ENCODE results near the gene TMPRSS4. TPM values are rescaled to one million over a fixed set of nuclear protein-coding genes. Genes with fewer than 3 reads are reported as not detected.
A peak's percentile ranks its signal among the peaks of the same experiment; 100 is the strongest.

TMPRSS4 gene
- total RNA-seq = not detected

DNA sequence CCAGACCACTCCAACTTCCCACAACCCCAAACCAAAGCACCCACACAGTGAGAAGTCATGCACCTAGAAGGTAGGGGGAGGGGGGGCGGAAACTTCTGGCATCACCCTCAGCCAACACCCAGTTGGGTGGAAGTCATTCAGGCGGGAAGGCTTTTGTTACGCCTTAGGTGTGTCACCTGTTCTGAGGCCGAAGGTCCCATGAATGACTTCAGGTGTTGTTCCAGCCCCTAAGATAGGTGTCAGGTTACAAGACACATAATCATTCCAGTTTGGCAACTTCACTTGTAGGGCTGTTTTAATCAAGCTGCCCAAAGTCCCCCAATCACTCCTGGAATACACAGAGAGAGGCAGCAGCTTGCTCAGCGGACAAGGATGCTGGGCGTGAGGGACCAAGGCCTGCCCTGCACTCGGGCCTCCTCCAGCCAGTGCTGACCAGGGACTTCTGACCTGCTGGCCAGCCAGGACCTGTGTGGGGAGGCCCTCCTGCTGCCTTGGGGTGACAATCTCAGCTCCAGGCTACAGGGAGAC is at the start of gene TMPRSS4:
Gene TMPRSS4, plus strand, starts transcription at position 325 of the 528 bp plus-strand sequence. CDS start 225 bp downstream, outside the sequence.
- no peak within 1 kb of the TSS for H3K4me3 ChIP-seq

GRCh38 chr11:118027694-118028093 is 49.2 kb upstream of the TMPRSS4 start:
- 82 to 86% methylated on average over 4 of the region's 4 CpGs for WGBS, 2 donors
- Histone ChIP-seq H3K4me1 (no peaks in the 10 kb centered on the region), H3K27me3 (no peaks in the 10 kb centered on the region), H3K36me3 (no peaks in the 10 kb centered on the region), H3K27ac (no peak overlapping the region), H3K9me3 (peaks cover 0 to 12% (median 0%) of the 10 kb centered on the region in 4 donors), H3K4me3 (no peak overlapping the region)
- no peak for DNase-seq (ENCODE audit: low spot score in 2 of 2)
- TF ChIP-seq, protein P1, sequence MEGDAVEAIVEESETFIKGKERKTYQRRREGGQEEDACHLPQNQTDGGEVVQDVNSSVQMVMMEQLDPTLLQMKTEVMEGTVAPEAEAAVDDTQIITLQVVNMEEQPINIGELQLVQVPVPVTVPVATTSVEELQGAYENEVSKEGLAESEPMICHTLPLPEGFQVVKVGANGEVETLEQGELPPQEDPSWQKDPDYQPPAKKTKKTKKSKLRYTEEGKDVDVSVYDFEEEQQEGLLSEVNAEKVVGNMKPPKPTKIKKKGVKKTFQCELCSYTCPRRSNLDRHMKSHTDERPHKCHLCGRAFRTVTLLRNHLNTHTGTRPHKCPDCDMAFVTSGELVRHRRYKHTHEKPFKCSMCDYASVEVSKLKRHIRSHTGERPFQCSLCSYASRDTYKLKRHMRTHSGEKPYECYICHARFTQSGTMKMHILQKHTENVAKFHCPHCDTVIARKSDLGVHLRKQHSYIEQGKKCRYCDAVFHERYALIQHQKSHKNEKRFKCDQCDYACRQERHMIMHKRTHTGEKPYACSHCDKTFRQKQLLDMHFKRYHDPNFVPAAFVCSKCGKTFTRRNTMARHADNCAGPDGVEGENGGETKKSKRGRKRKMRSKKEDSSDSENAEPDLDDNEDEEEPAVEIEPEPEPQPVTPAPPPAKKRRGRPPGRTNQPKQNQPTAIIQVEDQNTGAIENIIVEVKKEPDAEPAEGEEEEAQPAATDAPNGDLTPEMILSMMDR (IDR thresholded peaks at IDR 0.05) = no peak
- TF ChIP-seq EP300 (IDR thresholded peaks at IDR 0.05) (no peak), POLR2A (IDR thresholded peaks at IDR 0.05) (no peak)

More for the DNA sequence above, at the start of gene TMPRSS4:
- no peak for TF ChIP-seq EP300 (IDR thresholded peaks at IDR 0.05)
- TF ChIP-seq POLR2A (IDR thresholded peaks at IDR 0.05) = no peak
- TF ChIP-seq, protein P1 (IDR thresholded peaks at IDR 0.05) = no peak
- DNase-seq (ENCODE audit: low spot score in 2 of 2) = no peak
- Histone ChIP-seq H3K9me3 (no peaks in the 10 kb centered on the region), H3K27me3 (no peaks in the 10 kb centered on the region), H3K27ac (peak within 1 kb of the TSS in 1 of 4 donors; percentile 19), H3K4me1 (no peaks in the 10 kb centered on the region), H3K36me3 (no peaks in the 10 kb centered on the region)
- 82 to 95% methylated on average over 7 of the region's 7 CpGs for WGBS, 2 donors

DNA sequence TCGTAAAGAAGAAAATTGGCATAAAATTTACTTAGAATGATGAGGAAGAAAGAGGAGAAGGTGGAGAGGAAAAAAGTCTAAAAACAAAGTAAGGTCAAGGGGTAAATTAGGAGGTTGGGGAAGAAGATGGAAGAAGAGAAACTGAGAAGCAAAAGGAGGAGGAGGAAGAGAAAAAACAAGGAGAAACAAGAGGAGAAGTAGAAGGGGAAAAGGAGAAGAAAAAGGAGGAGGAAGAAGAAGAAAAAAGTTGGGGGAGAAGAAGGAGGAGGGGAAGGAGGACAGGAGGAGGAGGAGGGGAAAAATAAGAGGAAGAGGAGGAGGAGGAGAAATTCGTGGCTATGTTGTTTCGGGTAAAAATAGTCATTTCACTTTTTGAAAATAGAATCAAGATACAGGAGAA is 48.3 kb upstream of the TMPRSS4 start:
- no peaks in the 10 kb centered on the region for H3K4me1 ChIP-seq
- H3K9me3 ChIP-seq = peaks cover 0 to 12% (median 0%) of the 10 kb centered on the region in 4 donors
- H3K36me3 ChIP-seq = no peaks in the 10 kb centered on the region
- WGBS, 2 donors = 72% methylated on average over 3 of the region's 3 CpGs
- H3K27me3 ChIP-seq = no peaks in the 10 kb centered on the region
- no peak overlapping the region for H3K27ac ChIP-seq
- TF ChIP-seq, protein P1 (IDR thresholded peaks at IDR 0.05) = no peak
- no peak for TF ChIP-seq EP300 (IDR thresholded peaks at IDR 0.05)
- H3K4me3 ChIP-seq = no peak overlapping the region
- no peak for DNase-seq (ENCODE audit: low spot score in 2 of 2)

- H3K27ac ChIP-seq = no peak overlapping the region
- TF ChIP-seq POLR2A (IDR thresholded peaks at IDR 0.05) (no peak), EP300 (IDR thresholded peaks at IDR 0.05) (no peak)
- TF ChIP-seq, protein P1 (IDR thresholded peaks at IDR 0.05) = no peak
- no peaks in the 10 kb centered on the region for H3K36me3 ChIP-seq
- 87 to 90% methylated on average over 4 of the region's 4 CpGs for WGBS, 2 donors
- H3K9me3 ChIP-seq = no peaks in the 10 kb centered on the region
- DNase-seq (ENCODE audit: low spot score in 2 of 2) = no peak
- no peaks in the 10 kb centered on the region for H3K27me3 ChIP-seq
- H3K4me1 ChIP-seq = no peaks in the 10 kb centered on the region
- H3K4me3 ChIP-seq = no peak overlapping the region
These were observed 43.4 kb upstream of the TMPRSS4 start for GRCh38 chr11:118033443-118033842.

- Histone ChIP-seq H3K27me3 (no peaks in the 10 kb centered on the region), H3K9me3 (no peaks in the 10 kb centered on the region), H3K36me3 (no peaks in the 10 kb centered on the region), H3K27ac (no peak overlapping the region), H3K4me1 (no peaks in the 10 kb centered on the region), H3K4me3 (no peak overlapping the region)
- TF ChIP-seq POLR2A (IDR thresholded peaks at IDR 0.05) = no peak
- TF ChIP-seq EP300 (IDR thresholded peaks at IDR 0.05) = no peak
- 26 to 38% methylated on average over 1 of the region's 1 CpG for WGBS, 2 donors
- DNase-seq (ENCODE audit: low spot score in 2 of 2) = no peak
These were observed 34.7 kb upstream of the TMPRSS4 start for GRCh38 chr11:118042141-118042540.

- Histone ChIP-seq H3K36me3 (no peaks in the 10 kb centered on the region), H3K4me3 (no peak overlapping the region), H3K4me1 (no peaks in the 10 kb centered on the region), H3K27me3 (no peaks in the 10 kb centered on the region), H3K9me3 (no peaks in the 10 kb centered on the region), H3K27ac (no peak overlapping the region)
- no peak for DNase-seq (ENCODE audit: low spot score in 2 of 2)
- 16 to 27% methylated on average over 4 of the region's 4 CpGs for WGBS, 2 donors
- TF ChIP-seq EP300 (IDR thresholded peaks at IDR 0.05) (no peak), POLR2A (IDR thresholded peaks at IDR 0.05) (no peak)
- TF ChIP-seq, protein P1 (IDR thresholded peaks at IDR 0.05) = no peak
These were observed 34.1 kb upstream of the TMPRSS4 start for GRCh38 chr11:118042796-118043195.
